ENCODE data around the gene FAM163B. TPM values are rescaled to one million over a fixed set of nuclear protein-coding genes. Genes with fewer than 3 reads are reported as not detected.
"Not testable (repeated sequence)": the region's sequence is repeated elsewhere in the genome, so short reads cannot be mapped to it uniquely, and the experiment has no call there.

FAM163B gene
- total and polyA plus RNA-seq, 10 donors: 0.11 to 1.0 (median 0.52) TPM; not detected in 7

GRCh38 chr9:133629221-133630110 lies 20.3 kb upstream of the FAM163B start:
- intact Hi-C loops (cut with DNase I; ENCODE audit: low total_unique reads): no loop called here
- TF ChIP-seq POLR2AphosphoS5 (IDR thresholded peaks at IDR 0.05) (no peak), CTCF (IDR thresholded peaks at IDR 0.05 in 8 of 11, conservative IDR thresholded peaks at IDR 0.05 in 3 of 11) (no peak), POLR2A (IDR thresholded peaks at IDR 0.05) (no peak)
- peaks cover 0 to 30% (median 25%) of the 10 kb centered on the region in 8 donors for H3K9me3 ChIP-seq
- H3K4me1 ChIP-seq: peaks cover 0 to 18% (median 6%) of the 10 kb centered on the region in 6 donors
- no peaks in the 10 kb centered on the region for H3K36me3 ChIP-seq
- 70 to 93% (median 87%) methylated on average over 7 to 23 of the region's 23 CpGs for WGBS, 5 donors
- DNase-seq: no peak
- H3K27me3 ChIP-seq (replicated peaks in 1 of 7): peaks cover 0 to 58% (median 0%) of the 10 kb centered on the region in 7 donors
- H3K27ac ChIP-seq: no peak overlapping the region
- no peak overlapping the region for H3K4me3 ChIP-seq

GRCh38 chr9:133628766-133629165 lies 19.6 kb upstream of the FAM163B start:
- H3K36me3 ChIP-seq: no peaks in the 10 kb centered on the region
- TF ChIP-seq POLR2AphosphoS5 (IDR thresholded peaks at IDR 0.05) (no peak), CTCF (IDR thresholded peaks at IDR 0.05 in 8 of 11, conservative IDR thresholded peaks at IDR 0.05 in 3 of 11) (no peak), POLR2A (IDR thresholded peaks at IDR 0.05) (no peak)
- no peak overlapping the region for H3K4me3 ChIP-seq
- H3K9me3 ChIP-seq: peaks cover 0 to 30% (median 25%) of the 10 kb centered on the region in 8 donors
- peaks cover 0 to 56% (median 0%) of the 10 kb centered on the region in 7 donors for H3K27me3 ChIP-seq (replicated peaks in 1 of 7)
- no peak overlapping the region for H3K27ac ChIP-seq
- WGBS, 5 donors: 77 to 86% (median 83%) methylated on average over 8 of the region's 8 CpGs
- no peak for DNase-seq
- intact Hi-C loops (cut with DNase I; ENCODE audit: low total_unique reads): no loop called here
- H3K4me1 ChIP-seq: peaks cover 0 to 11% (median 2%) of the 10 kb centered on the region in 6 donors

- Histone ChIP-seq H3K4me1 (no peaks in the 10 kb centered on the region), H3K4me3 (no peak overlapping the region), H3K27me3 (replicated peaks in 1 of 7) (peaks cover 0 to 55% (median 0%) of the 10 kb centered on the region in 7 donors), H3K27ac (no peak overlapping the region), H3K36me3 (no peaks in the 10 kb centered on the region), H3K9me3 (peaks cover 0 to 30% (median 25%) of the 10 kb centered on the region in 8 donors)
- DNase-seq: no peak
- intact Hi-C loops (cut with DNase I; ENCODE audit: low total_unique reads): no loop called here
- WGBS, 5 donors: 76 to 87% (median 82%) methylated on average over 3 of the region's 3 CpGs
- TF ChIP-seq POLR2A (IDR thresholded peaks at IDR 0.05) (no peak), POLR2AphosphoS5 (IDR thresholded peaks at IDR 0.05) (no peak), CTCF (IDR thresholded peaks at IDR 0.05 in 8 of 11, conservative IDR thresholded peaks at IDR 0.05 in 3 of 11) (no peak)
These were observed 18.2 kb upstream of the FAM163B start for GRCh38 chr9:133627341-133627740.

GRCh38 chr9:133626008-133626407 lies 16.8 kb upstream of the FAM163B start:
- DNase-seq; intact Hi-C loops (cut with DNase I; ENCODE audit: low total_unique reads); H3K27ac ChIP-seq; H3K4me1 ChIP-seq; H3K4me3 ChIP-seq; H3K36me3 ChIP-seq: not testable (repeated sequence)
- Histone ChIP-seq H3K27me3 (replicated peaks in 1 of 7) (peaks cover 0 to 52% (median 0%) of the 10 kb centered on the region in 7 donors), H3K9me3 (peaks cover 0 to 30% (median 25%) of the 10 kb centered on the region in 8 donors)
